GM18517 (cell line): Measurements from ENCODE around the gene ZNF565.
"Not testable (repeated sequence)": the region's sequence is repeated elsewhere in the genome, so short reads cannot be mapped to it uniquely, and the experiment has no call there.

Source experiments
- ATAC-seq: cut with Tn5 transposase; IDR thresholded peaks from one replicate; pipeline ENCODE4 v1.9.1; 2021; ENCODE audit warnings: mild to moderate bottlenecking, moderate library complexity; ENCODE audit not compliant: unreplicated experiment

ZNF565 gene

GRCh38 chr19:36152019-36152351 is 62.5 kb downstream of the ZNF565 start:
- no peak for ATAC-seq

- no peak for ATAC-seq
Observed at GRCh38 chr19:36151144-36152018, 63.1 kb downstream of the ZNF565 start.

- ATAC-seq: no peak
Observed at GRCh38 chr19:36150586-36150985, 63.9 kb downstream of the ZNF565 start.

- ATAC-seq: no peak
Observed at GRCh38 chr19:36149673-36150406, 64.6 kb downstream of the ZNF565 start.

- ATAC-seq: no peak
Observed at GRCh38 chr19:36144624-36145023, 69.8 kb downstream of the ZNF565 start.

GRCh38 chr19:36142496-36142895 is 72.0 kb downstream of the ZNF565 start:
- no peak for ATAC-seq

- no peak for ATAC-seq
Observed at GRCh38 chr19:36142046-36142445, 72.4 kb downstream of the ZNF565 start.

GRCh38 chr19:36141039-36141927 is 73.2 kb downstream of the ZNF565 start:
- ATAC-seq: no peak

GRCh38 chr19:36140304-36141038 is 74.0 kb downstream of the ZNF565 start:
- peak; percentile 5 for ATAC-seq

GRCh38 chr19:36139473-36140303 is 74.8 kb downstream of the ZNF565 start, which contains the start of gene CAPNS1:
TSS of gene CAPNS1 (plus strand) at chr19:36140066. CDS start at chr19:36141012, 946 bp downstream.
- peak; percentile 79 for ATAC-seq

- ATAC-seq: no peak
Observed at GRCh38 chr19:36139120-36139472, 75.4 kb downstream of the ZNF565 start.

GRCh38 chr19:36136964-36137686 is 77.3 kb downstream of the ZNF565 start:
- ATAC-seq: no peak

GRCh38 chr19:36134867-36135266 is 79.6 kb downstream of the ZNF565 start:
- not testable (repeated sequence) for ATAC-seq
